ENCODE measurements around the gene CX3CR1. TPM values are rescaled to one million over a fixed set of nuclear protein-coding genes. Genes with fewer than 3 reads are reported as not detected.

Gene CX3CR1
- total RNA-seq, 4 donors from 2014 or later: 0.32 TPM; not detected in 3

- TF ChIP-seq POLR2AphosphoS5 (IDR thresholded peaks at IDR 0.05) (no peak), EP300 (IDR thresholded peaks at IDR 0.05; ENCODE audit: low read depth) (no peak)
- Histone ChIP-seq H3K4me3 (no peak overlapping the region), H3K27ac (no peak overlapping the region), H3K9me3 (no peaks in the 10 kb centered on the region), H3K4me1 (peaks cover 0 to 5% (median under 1%) of the 10 kb centered on the region in 4 donors), H3K27me3 (no peaks in the 10 kb centered on the region), H3K36me3 (no peaks in the 10 kb centered on the region)
- in situ Hi-C loops (cut with MboI; ENCODE audit: low pct_ligation_motif_present in 1 of 4, low pct_unique_long_range_greater_than_20kb in 1 of 4, low sequenced_read_pairs in 3 of 4) (no loop called here), intact Hi-C loops (cut with DNase I; ENCODE audit: low total_unique reads) (no loop called here)
- DNase-seq: no peak
Observed at GRCh38 chr3:39313289-39313688, 33.5 kb upstream of the CX3CR1 start.

DNA sequence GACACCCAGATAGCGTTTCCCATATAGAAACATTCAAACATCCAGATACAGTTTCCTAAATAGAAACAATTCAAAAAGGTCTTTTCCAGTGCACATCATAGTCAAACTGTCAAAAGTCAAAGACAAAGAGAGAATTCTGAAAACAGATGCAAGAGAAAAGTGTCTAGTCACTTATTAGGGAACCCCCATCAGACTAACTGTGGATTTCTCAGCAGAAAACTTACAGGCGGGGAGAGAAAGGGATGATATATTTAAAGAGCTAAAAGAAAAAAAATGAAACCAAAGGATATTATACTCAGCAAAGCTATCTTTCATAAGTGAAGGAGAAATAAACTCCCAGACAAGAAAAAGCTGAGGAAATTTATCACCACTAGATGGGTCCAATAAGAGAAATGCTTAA lies 22.3 kb upstream of the CX3CR1 start:
- DNase-seq: no peak
- intact Hi-C loops (cut with DNase I; ENCODE audit: low total_unique reads): no loop called here
- in situ Hi-C loops (cut with MboI; ENCODE audit: low pct_ligation_motif_present in 1 of 4, low pct_unique_long_range_greater_than_20kb in 1 of 4, low sequenced_read_pairs in 3 of 4): no loop called here
- H3K27me3 ChIP-seq: no peaks in the 10 kb centered on the region
- H3K27ac ChIP-seq: no peak overlapping the region
- 87 to 97% methylated on average over 2 of the region's 2 CpGs for WGBS, 2 donors (ENCODE audit: low coverage in 1 of 2)
- TF ChIP-seq, protein P1, sequence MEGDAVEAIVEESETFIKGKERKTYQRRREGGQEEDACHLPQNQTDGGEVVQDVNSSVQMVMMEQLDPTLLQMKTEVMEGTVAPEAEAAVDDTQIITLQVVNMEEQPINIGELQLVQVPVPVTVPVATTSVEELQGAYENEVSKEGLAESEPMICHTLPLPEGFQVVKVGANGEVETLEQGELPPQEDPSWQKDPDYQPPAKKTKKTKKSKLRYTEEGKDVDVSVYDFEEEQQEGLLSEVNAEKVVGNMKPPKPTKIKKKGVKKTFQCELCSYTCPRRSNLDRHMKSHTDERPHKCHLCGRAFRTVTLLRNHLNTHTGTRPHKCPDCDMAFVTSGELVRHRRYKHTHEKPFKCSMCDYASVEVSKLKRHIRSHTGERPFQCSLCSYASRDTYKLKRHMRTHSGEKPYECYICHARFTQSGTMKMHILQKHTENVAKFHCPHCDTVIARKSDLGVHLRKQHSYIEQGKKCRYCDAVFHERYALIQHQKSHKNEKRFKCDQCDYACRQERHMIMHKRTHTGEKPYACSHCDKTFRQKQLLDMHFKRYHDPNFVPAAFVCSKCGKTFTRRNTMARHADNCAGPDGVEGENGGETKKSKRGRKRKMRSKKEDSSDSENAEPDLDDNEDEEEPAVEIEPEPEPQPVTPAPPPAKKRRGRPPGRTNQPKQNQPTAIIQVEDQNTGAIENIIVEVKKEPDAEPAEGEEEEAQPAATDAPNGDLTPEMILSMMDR (IDR thresholded peaks at IDR 0.05): no peak
- TF ChIP-seq POLR2AphosphoS5 (IDR thresholded peaks at IDR 0.05): no peak
- TF ChIP-seq POLR2A (IDR thresholded peaks at IDR 0.05): no peak
- TF ChIP-seq EP300 (IDR thresholded peaks at IDR 0.05; ENCODE audit: low read depth): no peak
- H3K9me3 ChIP-seq: peaks cover 16 to 19% of the 10 kb centered on the region in 2 donors
- H3K36me3 ChIP-seq: no peaks in the 10 kb centered on the region
- H3K4me3 ChIP-seq: no peak overlapping the region
- no peaks in the 10 kb centered on the region for H3K4me1 ChIP-seq

- intact Hi-C loops (cut with DNase I; ENCODE audit: low total_unique reads) (no loop called here), in situ Hi-C loops (cut with MboI; ENCODE audit: low pct_ligation_motif_present in 1 of 4, low pct_unique_long_range_greater_than_20kb in 1 of 4, low sequenced_read_pairs in 3 of 4) (loop anchor here in 1 of 4 donors (25.0 kb wide), 1 partner anchor 112 kb away; the partner anchor contains the start of gene XIRP1)
- Histone ChIP-seq H3K27ac (no peak overlapping the region), H3K4me1 (no peaks in the 10 kb centered on the region), H3K4me3 (no peak overlapping the region), H3K9me3 (peaks cover 11 to 19% of the 10 kb centered on the region in 2 donors), H3K27me3 (no peaks in the 10 kb centered on the region), H3K36me3 (no peaks in the 10 kb centered on the region)
- no peak for DNase-seq
- TF ChIP-seq, protein P1 (IDR thresholded peaks at IDR 0.05): no peak
- TF ChIP-seq POLR2A (IDR thresholded peaks at IDR 0.05) (no peak), EP300 (IDR thresholded peaks at IDR 0.05; ENCODE audit: low read depth) (no peak), POLR2AphosphoS5 (IDR thresholded peaks at IDR 0.05) (no peak)
Observed at GRCh38 chr3:39299279-39299678, 19.4 kb upstream of the CX3CR1 start.

DNA sequence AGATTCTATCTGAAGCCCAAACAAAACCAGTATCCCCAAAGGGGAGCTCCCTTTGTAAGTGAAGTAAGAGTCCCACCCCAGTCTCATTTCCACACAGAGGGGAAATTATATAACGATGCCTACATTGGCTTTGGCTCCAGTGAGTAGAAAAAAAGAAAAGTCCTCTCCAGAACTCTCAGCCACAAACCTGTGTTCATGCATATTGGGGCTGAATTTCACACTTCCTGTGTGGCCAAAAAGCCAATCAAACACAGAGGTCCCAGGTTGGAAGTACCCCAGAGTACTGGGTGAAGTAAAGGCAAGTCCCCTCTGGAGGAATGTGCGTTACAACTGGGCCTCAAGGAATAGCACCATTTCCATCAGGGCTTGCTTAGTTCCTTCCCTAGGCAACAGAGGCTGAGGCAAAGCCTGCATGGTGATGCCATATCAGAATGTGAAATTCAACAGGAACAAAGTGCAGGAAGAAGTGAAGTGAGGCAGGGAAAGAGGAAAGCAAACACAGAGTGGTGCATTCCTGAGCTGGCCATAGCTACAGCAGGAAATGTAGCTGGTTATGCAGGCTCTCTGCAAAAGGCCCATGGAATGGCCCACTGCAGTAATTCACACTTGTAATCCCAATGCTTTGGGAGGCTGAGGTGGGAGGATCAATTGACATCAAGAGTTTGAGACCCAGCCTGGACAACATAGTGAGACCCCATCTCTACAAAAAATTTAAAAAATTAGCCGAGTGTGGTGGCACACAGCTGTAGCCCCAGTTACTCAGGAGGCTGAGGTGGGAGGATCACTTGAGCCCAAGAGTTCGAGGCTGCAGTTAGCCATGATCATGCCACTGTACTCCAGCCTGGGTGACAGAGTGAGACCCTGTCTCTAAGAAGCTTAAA lies 16.6 kb upstream of the CX3CR1 start:
- H3K4me1 ChIP-seq: no peaks in the 10 kb centered on the region
- DNase-seq: no peak
- no peaks in the 10 kb centered on the region for H3K36me3 ChIP-seq
- intact Hi-C loops (cut with DNase I; ENCODE audit: low total_unique reads) (no loop called here), in situ Hi-C loops (cut with MboI; ENCODE audit: low pct_ligation_motif_present in 1 of 4, low pct_unique_long_range_greater_than_20kb in 1 of 4, low sequenced_read_pairs in 3 of 4) (loop anchor here in 1 of 4 donors (25.0 kb wide), 1 partner anchor 109 kb away; the partner anchor contains the start of gene XIRP1)
- H3K9me3 ChIP-seq: peaks cover 10 to 11% of the 10 kb centered on the region in 2 donors
- no peaks in the 10 kb centered on the region for H3K27me3 ChIP-seq
- H3K4me3 ChIP-seq: no peak overlapping the region
- H3K27ac ChIP-seq: no peak overlapping the region
- TF ChIP-seq, protein P1 (IDR thresholded peaks at IDR 0.05): no peak
- TF ChIP-seq EP300 (IDR thresholded peaks at IDR 0.05; ENCODE audit: low read depth): no peak
- TF ChIP-seq POLR2AphosphoS5 (IDR thresholded peaks at IDR 0.05): no peak
- TF ChIP-seq POLR2A (IDR thresholded peaks at IDR 0.05): no peak
- 77 to 83% methylated on average over 3 to 4 of the region's 4 CpGs for WGBS, 2 donors (ENCODE audit: low coverage in 1 of 2)
